HG03469 (cell line): ENCODE results near the gene ERP29.
"Not testable (repeated sequence)": the region's sequence is repeated elsewhere in the genome, so short reads cannot be mapped to it uniquely, and the experiment has no call there.

Experiments
- ATAC-seq: cut with Tn5 transposase; IDR thresholded peaks from one replicate; pipeline ENCODE4 v1.9.1; 2021; ENCODE audit warnings: mild to moderate bottlenecking, moderate library complexity, moderate number of reproducible peaks; ENCODE audit not compliant: unreplicated experiment

The ERP29 gene

DNA sequence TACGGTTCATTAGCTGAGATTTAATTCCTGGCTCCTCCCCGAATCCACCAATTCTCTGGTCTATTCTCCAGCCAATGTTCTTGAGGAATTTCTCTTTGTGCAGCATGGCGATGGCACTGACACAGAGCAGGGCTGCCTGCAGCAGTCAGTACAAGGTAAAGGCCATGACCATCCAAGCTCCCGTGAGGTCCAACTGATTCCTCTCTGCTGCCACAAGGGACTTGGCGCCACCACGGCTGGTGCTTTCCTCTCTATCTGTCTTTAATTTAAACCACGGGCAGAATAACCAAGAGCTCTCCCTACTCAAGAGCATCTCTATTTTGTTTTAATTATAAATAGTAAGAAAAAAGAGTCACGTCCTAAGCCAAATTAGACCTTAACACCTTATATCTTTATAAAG is 12.4 kb upstream of the ERP29 start:
- no peak for ATAC-seq

DNA sequence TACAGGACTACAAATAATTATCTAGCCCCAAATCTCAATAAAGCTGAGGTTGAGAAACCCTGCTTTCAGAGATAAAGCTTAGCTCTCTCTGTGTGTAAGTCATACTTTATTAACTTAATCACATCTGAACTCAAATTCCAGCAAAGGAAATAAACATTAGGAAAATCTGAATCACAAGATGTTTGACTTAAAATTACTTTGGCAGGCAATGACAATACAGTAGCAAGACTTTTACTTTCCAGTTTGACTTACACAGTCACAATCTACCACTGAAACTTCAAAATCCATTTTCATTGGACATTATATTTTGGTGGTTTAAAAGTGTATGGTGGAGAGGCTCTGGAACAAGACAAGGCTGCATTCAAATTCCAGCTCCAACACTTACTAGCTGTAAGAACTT is 11.7 kb upstream of the ERP29 start:
- no peak for ATAC-seq

DNA sequence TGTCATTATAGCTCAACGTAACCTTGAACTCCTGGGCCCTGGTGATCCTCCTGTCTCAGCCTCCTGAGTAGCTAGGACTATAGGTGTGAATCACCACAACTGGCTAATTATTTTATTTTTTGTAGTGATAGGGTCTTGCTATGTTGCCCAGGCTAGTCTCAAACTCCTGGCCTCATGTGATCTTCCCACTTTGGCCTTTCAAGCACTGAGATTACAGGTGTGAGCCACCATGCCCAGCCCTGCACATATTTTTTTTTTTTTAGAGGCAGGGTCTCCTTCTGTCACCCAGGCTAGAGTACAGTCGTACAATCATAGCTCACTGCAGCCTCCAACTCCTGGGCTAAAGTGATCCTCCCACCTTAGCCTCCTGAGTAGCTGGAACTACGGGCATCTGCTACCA is 9.2 kb upstream of the ERP29 start:
- ATAC-seq: no peak

DNA sequence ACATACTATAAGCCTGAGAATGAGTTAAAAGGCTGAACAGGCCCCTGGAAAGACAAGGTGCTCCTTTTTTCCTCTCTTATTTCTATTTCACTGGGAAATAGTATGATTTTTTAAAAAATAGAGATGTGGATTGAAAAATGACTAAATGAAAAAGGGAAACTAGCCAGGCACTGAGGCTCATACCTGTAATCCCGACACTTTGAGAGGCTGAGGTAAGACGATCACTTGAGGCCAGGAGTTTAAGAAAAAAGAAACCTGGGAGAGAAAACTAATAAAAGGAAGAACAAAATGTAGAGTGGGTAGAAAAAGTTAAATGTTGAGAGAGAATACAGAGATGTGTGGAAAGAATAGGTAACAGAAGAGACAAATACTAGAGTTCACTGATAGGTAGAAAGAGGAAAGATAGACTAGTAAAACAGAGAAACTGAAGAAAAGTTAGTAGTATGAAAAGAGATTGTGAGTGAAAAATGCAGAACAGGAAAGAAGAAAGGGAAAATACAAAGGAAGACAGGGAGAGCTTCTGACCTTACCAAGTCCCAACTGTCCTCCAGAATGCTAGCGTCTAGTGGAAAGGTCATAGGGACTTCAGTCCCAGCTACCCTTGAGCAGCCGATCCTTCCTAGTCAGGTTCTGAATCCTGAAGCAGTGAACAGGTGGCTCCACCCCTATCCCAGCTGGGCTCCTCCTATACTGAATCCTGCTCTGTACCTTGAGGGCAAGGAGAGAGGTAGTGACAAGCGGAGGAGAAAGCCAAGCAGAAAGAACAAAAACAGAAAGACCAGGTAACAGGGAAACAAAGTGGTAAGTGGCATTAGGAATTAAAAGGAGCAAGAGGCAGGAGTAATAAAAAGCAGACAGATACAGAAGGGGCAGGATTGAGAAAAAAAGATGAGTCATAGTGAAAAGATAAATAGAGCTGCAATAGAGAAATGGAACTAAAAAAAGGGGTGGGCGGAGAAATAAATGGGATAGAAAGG is 7.5 kb upstream of the ERP29 start:
- ATAC-seq: no peak

DNA sequence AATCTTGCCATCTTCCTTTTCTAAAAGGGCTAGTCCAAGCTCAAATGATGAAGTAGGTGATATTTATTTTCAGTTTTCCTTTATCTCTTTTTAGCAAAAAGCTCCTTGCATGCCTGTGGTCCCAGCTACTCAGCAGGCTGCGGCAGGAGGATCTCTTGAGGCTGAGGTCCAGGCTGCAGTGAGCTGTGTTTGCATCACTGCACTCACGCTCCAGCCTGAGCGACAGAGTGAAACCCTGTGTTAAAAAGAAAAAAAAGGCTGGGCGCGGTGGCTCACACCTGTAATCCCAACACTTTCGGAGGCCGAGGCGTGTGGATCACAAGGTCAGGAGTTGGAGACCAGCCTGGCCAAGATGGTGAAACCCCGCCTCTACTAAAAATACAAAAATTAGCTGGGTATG is 5.3 kb upstream of the ERP29 start:
- ATAC-seq: no peak

DNA sequence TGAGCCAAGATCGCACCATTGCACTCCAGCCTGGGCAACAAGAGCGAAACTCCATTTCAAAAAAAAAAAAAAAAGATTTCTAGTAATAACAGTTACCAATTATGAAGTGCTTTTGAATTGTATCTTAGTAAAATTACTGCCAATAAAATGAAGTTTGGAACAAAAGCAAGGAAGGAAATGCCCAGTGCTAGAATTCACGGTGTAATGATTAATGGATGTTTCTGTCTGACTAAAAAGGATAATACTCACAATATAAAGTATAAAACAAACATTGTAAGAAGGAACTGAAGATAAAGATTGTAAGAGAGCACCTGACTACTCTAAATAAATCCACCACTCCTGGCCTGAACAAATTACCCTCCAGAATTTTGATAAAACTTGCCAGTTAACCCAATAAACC is 4.3 kb upstream of the ERP29 start:
- ATAC-seq: no peak

DNA sequence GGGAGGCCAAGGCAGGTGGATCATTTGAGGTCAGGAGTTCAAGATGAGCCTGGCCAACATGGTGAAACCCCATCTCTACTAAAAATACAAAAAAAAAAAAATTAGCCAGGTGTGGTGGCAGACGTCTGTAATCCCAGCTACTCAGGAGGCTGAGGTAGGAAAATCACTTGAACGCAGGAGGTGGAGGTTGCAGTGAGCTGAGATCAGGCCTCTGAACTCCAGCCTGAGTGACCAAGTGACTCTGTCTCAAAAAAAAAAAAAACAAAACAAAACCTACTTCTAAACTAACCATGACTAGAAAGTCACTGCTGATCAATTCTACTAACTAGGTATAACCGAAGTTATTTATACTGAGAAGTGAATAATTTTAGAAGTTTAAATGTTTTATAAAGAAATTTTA is 3.6 kb upstream of the ERP29 start:
- not testable (repeated sequence) for ATAC-seq

DNA sequence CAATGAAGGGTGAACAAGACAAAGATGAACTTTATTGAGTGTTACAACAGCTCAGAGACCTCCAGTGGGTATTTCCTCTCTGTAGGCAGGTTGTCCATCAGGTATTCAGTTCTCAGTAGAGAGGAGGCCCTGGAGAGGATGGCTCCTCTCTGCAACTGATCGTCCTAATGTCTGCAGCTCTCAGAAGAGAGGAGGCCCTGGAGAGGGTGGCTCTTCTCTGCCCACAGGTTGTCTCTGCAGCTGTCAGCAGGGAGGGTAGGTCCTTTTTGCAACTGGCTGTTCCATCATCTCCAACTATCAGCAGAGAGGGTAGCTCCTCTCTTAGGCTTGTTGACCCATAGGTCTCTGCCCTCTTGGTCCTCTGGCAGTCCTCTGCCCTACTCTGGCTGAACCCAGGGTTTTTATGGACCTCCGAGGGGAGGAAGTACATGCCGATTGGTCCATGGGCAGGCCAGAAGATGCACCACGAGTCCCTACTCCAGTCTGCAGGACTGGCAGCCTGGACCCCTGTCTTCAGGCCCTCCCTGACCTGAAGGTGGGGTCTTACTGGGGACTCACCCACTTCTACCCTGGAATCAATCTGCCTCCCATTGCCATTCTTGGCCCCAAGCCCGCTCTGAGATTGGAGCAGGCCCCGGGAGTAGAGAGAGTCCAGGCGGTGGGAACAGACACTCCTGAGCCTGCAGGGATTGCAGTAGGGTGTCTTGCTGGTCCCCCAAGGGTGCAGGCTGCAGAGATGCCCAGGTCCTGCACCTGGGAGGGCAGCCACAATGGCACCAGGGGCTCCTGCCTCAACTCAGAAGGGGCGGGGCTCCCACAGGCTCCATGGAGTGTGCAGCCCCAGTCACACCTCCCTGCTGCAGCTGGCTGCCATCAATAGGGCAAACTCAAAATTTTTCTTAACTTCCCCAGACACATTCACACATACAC is 2.5 kb upstream of the ERP29 start:
- ATAC-seq: no peak

DNA sequence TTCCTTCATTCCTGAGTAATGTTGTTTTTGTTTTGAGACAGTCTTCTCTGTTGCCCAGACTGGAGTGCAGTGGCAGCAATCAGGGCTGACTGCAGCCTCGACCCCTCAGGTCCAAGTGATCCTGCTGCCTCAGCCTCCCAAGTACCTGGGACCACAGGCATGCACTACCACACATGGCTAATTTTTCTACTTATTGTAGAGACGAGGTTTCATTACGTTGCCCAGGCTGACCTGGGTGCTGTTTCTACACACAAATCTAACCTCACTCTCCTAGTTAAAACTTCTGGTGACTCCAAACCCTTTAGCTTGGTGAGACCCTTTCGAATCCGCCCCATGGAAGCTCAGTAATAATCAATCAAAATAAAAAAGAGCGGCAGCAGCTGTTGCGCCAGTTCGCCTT is 1.5 kb upstream of the ERP29 start:
- no peak for ATAC-seq

DNA sequence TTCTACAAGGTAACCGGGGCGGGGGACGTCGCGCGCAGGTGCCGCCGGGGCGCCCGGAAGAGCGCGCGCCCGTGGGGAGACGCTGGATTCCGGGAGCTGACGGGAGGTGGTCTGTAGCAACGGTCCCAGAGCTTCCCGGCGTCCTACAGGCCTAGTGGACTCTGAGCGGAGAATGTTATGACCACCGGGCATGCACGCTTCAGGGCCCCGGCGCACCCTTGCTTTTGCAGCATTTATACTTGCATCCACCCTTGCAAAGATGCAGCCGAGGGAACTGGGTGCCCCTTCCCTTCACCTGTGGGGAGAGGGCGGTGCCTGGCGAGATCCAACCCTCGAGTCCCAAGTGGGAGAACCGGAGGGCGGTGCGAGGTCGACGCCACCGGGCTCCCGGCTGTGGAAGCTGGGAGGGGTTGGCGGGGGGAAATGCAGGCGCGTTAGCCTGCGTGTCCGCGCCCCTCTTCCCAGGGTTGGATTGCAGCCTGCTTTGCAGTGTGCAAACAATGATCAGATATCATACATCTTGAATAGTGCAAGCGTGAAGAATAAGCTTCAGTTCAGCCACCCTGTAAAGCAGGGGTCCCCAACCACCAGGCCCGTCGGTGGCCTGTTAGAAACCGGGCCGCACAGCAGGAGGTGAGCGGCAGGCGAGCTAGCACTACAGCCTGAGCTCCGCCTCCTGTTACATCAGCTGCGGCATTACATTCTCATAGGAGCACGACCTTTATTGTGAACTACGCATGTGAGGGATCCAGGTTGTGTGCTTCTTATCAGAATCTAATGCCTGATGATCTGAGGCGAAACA is 576 bp downstream of the ERP29 start:
- no peak for ATAC-seq

DNA sequence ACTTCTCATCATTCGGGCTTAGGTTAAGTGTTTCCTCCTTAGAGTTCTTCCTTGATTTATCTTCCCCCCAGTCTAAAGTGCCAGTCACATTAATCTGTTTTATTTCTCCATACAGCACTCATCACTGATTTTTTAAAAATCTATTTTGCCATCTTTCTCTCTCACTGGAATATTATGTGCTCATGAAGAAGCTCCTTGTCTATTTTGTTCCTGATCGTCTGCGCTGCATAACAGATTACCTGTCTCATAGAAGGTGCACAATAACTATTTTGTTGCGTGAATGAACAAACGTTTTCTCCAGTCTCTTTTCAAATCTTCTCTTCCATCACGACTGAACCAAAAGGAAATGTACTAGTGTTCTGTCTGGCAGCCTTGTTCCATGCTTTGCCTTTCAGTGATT is 2.7 kb downstream of the ERP29 start:
- no peak for ATAC-seq

DNA sequence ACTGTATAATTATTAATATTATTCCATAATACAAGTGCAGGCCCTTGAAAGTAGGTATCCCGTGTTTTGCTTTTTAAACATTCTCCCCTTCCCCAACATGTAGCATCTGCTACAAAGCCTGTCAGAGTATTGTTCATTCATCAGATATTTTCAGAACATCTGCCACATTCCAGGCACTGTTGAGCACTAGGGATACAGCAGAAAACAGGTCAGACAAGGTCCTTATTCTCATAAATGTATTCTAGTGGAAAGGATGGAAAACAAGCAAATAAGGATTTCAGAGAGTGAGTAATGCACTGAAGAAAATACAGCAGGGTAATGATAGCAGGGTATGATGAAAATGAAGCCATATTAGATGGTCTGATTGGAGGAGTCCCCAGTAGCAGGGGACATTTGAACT is 3.8 kb downstream of the ERP29 start:
- no peak for ATAC-seq

DNA sequence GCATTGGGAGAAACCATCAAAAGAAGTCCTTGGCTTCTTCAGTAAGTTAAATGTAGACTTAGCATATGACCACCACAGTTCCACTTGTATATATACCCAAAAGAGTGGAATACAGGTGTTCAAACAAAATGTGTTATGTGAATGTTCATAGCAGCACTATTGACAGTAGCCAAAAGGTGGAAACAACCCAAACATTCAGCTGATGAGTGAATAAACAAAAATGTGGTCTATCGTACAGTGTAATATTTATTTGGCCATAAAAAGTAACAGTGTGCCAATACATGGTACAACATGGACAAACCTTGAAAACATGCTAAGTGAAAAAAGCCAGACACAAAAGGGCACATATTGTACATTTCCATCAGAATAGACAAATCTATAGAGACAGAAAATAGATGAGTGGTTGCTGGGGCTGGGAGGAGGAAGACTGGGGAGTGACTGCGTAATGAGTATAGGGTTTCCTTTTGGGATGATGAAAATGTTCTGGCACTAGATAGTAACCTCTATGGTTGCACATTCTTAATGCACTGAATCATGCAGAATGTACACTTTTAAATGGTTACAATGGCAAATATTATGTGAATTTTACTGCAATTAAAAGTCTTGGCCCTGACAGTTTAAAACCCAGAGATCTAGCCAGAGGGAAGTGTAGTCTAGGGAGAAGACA is 5.5 kb downstream of the ERP29 start:
- ATAC-seq: no peak

DNA sequence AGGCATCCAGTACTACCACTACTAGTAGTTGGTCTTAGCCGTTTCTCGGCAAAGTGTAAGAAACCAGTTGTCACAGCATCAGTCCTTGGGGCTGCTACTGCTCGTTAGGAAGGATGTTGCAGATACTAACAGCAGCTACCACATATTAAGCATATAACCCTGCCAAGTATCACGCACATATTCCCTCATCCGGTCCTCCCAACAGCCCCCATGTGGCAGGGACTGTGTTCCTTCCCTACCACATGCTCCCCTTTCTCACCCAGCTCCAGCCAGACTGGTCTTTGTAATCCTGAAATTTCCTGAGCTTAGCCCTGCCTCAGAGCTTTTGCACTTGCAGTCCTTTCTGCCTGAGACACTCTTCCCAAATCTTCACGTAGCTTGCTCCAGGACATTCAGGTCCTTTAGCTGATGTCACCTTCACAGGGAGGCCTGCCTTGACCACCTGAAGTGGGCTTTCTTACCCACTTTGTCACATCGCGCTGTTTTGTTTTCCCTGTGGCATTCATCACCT is 7.8 kb downstream of the ERP29 start:
- no peak for ATAC-seq

DNA sequence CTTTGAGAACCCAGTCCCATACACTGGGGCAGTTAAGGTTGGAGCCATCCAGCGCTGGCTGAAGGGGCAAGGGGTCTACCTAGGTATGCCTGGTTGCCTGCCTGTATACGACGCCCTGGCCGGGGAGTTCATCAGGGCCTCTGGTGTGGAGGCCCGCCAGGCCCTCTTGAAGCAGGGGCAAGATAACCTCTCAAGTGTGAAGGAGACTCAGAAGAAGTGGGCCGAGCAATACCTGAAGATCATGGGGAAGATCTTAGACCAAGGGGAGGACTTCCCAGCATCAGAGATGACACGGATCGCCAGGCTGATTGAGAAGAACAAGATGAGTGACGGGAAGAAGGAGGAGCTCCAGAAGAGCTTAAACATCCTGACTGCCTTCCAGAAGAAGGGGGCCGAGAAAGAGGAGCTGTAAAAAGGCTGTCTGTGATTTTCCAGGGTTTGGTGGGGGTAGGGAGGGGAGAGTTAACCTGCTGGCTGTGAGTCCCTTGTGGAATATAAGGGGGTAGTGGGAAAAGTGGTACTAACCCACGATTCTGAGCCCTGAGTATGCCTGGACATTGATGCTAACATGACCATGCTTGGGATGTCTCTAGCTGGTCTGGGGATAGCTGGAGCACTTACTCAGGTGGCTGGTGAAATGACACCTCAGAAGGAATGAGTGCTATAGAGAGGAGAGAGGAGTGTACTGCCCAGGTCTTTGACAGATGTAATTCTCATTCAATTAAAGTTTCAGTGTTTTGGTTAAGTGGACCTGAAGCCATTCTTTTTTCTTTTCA is 9.2 kb downstream of the ERP29 start:
- no peak for ATAC-seq

DNA sequence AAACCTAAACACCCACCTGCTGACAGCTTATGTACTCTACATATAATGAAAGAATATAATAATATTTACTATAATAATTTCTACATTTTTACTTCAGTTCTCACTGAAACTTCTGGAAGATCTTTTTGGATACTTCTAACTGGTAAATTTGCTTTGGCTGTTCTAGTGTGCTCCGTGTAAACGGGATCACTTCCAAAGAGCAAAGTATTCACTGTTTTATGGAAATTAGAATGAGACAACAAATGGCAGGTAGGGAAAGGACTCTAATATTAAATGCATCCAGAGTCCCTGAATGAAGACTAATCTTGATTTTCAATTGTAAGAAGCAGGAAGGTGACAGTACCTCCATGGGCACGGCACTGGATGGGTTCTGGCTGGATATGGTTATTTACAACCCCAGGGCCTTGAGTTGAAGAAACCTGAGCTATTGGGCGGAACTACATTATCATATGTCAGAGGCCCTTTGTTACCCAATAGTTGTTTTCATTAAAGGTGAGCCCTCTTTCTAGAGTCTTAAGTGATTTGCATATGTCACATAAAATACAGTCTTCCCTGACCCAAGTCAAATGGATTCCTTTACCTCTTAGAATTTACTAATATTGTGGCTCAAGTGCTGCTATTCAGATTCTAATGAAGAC is 10.7 kb downstream of the ERP29 start:
- no peak for ATAC-seq

DNA sequence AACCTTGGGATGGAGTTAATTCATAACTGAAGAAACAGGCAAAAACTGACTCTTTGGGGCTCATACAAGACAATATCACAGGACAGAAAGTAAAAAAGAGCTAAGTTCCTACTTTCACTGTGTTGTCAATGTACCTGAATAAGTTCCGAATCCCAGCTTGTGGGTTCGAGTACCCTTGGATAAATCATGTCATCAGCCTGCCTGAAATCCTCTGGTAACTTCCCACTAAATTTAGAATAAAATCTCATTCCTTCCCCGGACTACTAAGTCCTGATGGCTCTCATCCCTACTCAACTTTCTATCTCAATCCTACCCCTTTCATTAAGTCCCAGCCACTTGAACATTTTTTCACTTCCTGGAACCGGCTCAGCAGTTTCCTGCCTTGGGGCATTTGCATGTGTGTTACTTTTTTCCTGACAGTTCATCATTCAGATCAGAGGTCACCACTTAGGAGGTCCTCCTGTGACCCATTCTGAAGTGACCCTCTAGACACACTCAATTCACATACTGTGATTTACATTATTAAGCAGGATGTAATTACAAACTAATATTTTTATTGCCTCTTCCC is 12.7 kb downstream of the ERP29 start:
- no peak for ATAC-seq

DNA sequence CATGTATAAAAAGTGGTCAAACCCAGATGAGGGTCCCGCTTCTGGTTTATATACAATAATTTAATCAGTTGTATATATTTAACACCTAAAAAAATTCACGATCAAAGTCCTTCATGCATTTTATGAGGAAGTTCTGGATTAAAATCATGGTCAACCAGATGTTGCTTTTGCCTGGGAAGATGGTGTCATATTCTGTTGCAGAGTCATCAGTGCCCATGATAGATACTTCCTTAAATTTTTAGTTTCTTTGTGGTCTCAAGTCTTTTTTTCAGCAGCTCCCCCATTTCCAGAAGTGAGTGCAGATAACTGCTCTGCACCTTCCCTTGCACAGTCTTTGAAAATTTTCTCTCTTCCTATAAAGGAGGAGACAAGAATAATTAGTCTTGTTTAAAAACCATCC is 16.1 kb downstream of the ERP29 start:
- no peak for ATAC-seq

DNA sequence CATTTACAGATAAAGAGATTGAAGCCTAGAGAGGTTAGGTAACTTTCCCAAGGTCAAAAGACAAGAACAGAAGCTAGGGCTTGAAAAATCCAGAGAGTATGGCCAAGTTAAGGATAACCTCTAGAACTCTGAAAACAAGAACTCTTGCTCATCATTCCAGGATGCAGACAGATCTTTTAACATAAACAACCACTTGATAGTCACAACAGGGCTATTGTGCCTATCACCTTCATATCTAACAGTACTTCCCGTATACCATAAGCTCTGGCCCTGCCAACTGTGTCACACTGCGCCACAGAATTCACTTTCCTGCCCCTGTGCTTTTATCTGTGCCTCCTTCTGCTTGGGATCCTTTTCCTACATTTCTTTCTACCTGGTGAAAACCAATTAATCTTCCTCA is 18.2 kb downstream of the ERP29 start:
- ATAC-seq: no peak
